NCI-H345 (cell line): ENCODE data around the gene TEKT5.

Experiments used
- DNase-seq: peaks from one replicate; lab custom pipeline; 2025; lab: John Stamatoyannopoulos, UW

The TEKT5 gene

DNA sequence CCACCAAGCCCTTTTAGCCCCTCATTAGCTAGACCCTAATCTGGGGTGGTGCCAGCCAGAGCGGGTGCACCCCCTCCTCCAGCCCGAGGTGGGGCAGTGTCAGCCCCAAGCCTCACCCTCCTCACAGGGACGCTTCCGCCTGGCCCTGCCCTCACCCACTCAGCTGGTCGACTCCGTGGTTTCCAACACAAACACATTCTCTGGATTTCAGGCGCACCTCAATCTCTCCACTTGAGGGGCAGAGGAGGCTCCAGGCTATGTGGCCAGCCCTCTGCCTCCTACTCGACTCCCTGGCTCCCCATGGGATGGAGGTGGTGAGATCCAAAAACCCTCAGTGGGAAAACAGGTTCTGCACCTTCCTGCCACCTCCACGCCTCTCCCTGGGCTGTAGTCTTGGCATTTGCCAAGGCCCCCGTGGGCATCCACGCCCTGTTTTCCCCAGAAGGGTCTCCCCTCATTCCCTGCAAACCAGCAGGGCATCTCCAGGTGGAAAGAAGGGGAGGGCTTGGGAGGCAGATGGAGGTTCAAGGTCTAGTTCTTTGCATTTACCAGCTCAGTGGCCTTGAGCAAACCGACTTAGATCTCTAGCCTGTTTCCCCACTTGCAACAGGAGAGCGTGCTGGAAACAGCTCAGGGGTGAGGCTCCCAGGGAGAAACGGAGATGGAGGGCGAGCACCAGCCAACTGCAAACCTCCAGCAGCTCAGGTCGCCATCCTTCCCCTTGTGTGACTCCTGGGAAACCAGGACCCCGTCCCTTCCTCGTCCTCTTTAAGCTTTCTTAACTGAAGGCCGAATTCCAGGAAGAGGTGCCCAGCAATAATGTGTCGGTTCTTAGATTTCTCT is 116.0 kb downstream of the TEKT5 start:
- no peak for DNase-seq
